Smooth muscle cell (in vitro differentiated cells): Measurements from ENCODE around the gene TMEM121. TPM values are rescaled to one million over a fixed set of nuclear protein-coding genes. Genes with fewer than 3 reads are reported as not detected.
"Not testable (repeated sequence)": the region's sequence is repeated elsewhere in the genome, so short reads cannot be mapped to it uniquely, and the experiment has no call there.

Experiments used
- DNase-seq: peaks from one replicate; lab custom pipeline; 2025; ENCODE audit not compliant: unreplicated experiment; lab: John Stamatoyannopoulos, UW
- H2AFZ ChIP-seq: fragments of 200-600 bp; sonication (generic); 2 replicates; pipeline ENCODE4 v1.6.0; 2016; ENCODE audit warnings: antibody characterized with exemption, low read depth, mild to moderate bottlenecking
- H3F3A ChIP-seq: fragments of 200-600 bp; sonication (generic); 2 replicates; pipeline ENCODE4 v1.6.0; 2017; ENCODE audit warnings: antibody characterized with exemption, low read depth
- H3K27ac ChIP-seq: fragments of 200-600 bp; sonication (generic); 2 replicates; pipeline ENCODE4 v1.5.1; 2016; ENCODE audit warnings: low read depth, mild to moderate bottlenecking
- H3K27me3 ChIP-seq: fragments of 200-600 bp; sonication (generic); 2 replicates; pipeline ENCODE4 v1.6.1; 2016; ENCODE audit warnings: low read depth, mild to moderate bottlenecking
- H3K36me3 ChIP-seq: fragments of 200-600 bp; sonication (generic); 2 replicates; pipeline ENCODE4 v1.5.1; 2016; ENCODE audit warnings: low read depth
- H3K4me1 ChIP-seq: fragments of 200-600 bp; sonication (generic); 2 replicates; pipeline ENCODE4 v1.5.1; 2016; ENCODE audit warnings: low read depth
- H3K4me2 ChIP-seq: fragments of 200-600 bp; sonication (generic); 2 replicates; pipeline ENCODE4 v1.6.0; 2016; ENCODE audit warnings: mild to moderate bottlenecking
- H3K4me3 ChIP-seq: fragments of 200-600 bp; sonication (generic); 2 replicates; pipeline ENCODE4 v1.5.1; 2016; ENCODE audit warnings: mild to moderate bottlenecking
- H3K79me2 ChIP-seq: fragments of 200-600 bp; sonication (generic); 2 replicates; pipeline ENCODE4 v1.6.0; 2016; ENCODE audit warnings: low read depth, mild to moderate bottlenecking
- H3K9ac ChIP-seq: fragments of 200-600 bp; sonication (generic); 2 replicates; pipeline ENCODE4 v1.6.0; 2016; ENCODE audit warnings: low read depth
- H3K9me3 ChIP-seq: fragments of 200-600 bp; sonication (generic); replicated peaks from 2 replicates; pipeline ENCODE4 v1.5.1; 2016; ENCODE audit warnings: low read depth
- H4K20me1 ChIP-seq: fragments of 200-600 bp; sonication (generic); 2 replicates; pipeline ENCODE4 v1.6.0; 2016; ENCODE audit warnings: low read depth
- WGBS: methylation state at CpG from one replicate; pipeline ENCODE4 v1.1.7; 2016; ENCODE audit warnings: low lambda C conversion rate; 5-methylcytosine and 5-hydroxymethylcytosine counted together
- polyA plus RNA-seq: library from polyadenylated mRNA; unstranded; fragments of >200 nt; fragmentation: Nextera tagmentation; extraction: Ambion mirVana; gene quantifications from 2 replicates; pipeline ENCODE4 v1.2.1, GENCODE V29; 2016
- total RNA-seq: library from RNA; depleted of rRNA; stranded (reverse); fragments of >200 nt; gene quantifications from 2 replicates; pipeline ENCODE4 v1.2.3, GENCODE V29; 2014
- TF ChIP-seq, protein P1 (sequence below): fragments of 200-600 bp; sonication (generic); IDR thresholded peaks from 2 replicates; pipeline ENCODE4 v1.5.1; 2017; ENCODE audit warnings: borderline replicate concordance, mild to moderate bottlenecking, antibody characterized with exemption; ENCODE audit not compliant: insufficient read depth, poor library complexity, severe bottlenecking

Gene TMEM121
- total and polyA plus RNA-seq, 2 experiments from 2014 or later: 2.6 to 12.1 TPM

DNA sequence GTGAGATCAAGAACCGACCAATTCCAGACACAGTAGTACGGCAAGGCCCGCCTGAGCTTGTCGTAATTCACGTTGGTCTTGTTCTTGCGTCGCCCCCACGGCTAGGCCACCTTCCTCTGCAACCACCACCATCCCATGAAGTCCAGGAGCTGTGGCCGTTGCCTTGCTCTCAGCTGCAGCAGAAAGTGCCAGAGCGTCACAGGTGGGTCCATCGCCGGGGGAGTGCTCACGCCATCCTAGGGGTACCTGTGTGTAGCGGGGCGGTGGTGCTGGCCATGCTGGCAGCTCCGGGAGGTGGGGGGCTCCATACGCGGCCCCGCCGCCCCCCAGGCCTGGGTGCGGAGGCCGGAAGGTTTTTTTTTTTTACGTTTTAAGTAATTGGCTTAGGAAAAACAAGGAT, 23.1 kb downstream of the TMEM121 start:
- Histone ChIP-seq H3K4me2 (no peak overlapping the region), H3K9ac (no peak overlapping the region)
- DNase-seq: no peak

GRCh38 chr14:105554022-105554421, 27.6 kb downstream of the TMEM121 start:
- no peaks in the 10 kb centered on the region for H3F3A ChIP-seq
- no peak overlapping the region for H2AFZ ChIP-seq
- H3K4me1 ChIP-seq: no peaks in the 10 kb centered on the region
- H3K27ac ChIP-seq: no peak overlapping the region
- no peak overlapping the region for H3K4me3 ChIP-seq
- no peak overlapping the region for H3K4me2 ChIP-seq
- no peaks in the 10 kb centered on the region for H3K79me2 ChIP-seq
- TF ChIP-seq, protein P1, sequence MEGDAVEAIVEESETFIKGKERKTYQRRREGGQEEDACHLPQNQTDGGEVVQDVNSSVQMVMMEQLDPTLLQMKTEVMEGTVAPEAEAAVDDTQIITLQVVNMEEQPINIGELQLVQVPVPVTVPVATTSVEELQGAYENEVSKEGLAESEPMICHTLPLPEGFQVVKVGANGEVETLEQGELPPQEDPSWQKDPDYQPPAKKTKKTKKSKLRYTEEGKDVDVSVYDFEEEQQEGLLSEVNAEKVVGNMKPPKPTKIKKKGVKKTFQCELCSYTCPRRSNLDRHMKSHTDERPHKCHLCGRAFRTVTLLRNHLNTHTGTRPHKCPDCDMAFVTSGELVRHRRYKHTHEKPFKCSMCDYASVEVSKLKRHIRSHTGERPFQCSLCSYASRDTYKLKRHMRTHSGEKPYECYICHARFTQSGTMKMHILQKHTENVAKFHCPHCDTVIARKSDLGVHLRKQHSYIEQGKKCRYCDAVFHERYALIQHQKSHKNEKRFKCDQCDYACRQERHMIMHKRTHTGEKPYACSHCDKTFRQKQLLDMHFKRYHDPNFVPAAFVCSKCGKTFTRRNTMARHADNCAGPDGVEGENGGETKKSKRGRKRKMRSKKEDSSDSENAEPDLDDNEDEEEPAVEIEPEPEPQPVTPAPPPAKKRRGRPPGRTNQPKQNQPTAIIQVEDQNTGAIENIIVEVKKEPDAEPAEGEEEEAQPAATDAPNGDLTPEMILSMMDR: no peak
- no peak for DNase-seq
- WGBS: 80% methylated on average over 6 of the region's 6 CpGs
- no peaks in the 10 kb centered on the region for H3K9me3 ChIP-seq
- H3K27me3 ChIP-seq: no peaks in the 10 kb centered on the region
- no peaks in the 10 kb centered on the region for H3K36me3 ChIP-seq
- no peak overlapping the region for H3K9ac ChIP-seq
- H4K20me1 ChIP-seq: no peaks in the 10 kb centered on the region

More for the DNA sequence above, 23.1 kb downstream of the TMEM121 start:
- WGBS: 89% methylated on average over 23 of the region's 23 CpGs
- H3K4me3 ChIP-seq: no peak overlapping the region
- TF ChIP-seq, protein P1: no peak
- H3K27ac ChIP-seq: no peak overlapping the region
- H3K4me1 ChIP-seq: no peaks in the 10 kb centered on the region
- no peaks in the 10 kb centered on the region for H3K27me3 ChIP-seq
- H2AFZ ChIP-seq: no peak overlapping the region
- H3K79me2 ChIP-seq: no peaks in the 10 kb centered on the region
- H3F3A ChIP-seq: no peaks in the 10 kb centered on the region
- H4K20me1 ChIP-seq: no peaks in the 10 kb centered on the region
- no peaks in the 10 kb centered on the region for H3K9me3 ChIP-seq
- H3K36me3 ChIP-seq: no peaks in the 10 kb centered on the region

- no peaks in the 10 kb centered on the region for H4K20me1 ChIP-seq
- 66% methylated on average over 5 of the region's 5 CpGs for WGBS
Observed at GRCh38 chr14:105554523-105554922, 28.1 kb downstream of the TMEM121 start.

GRCh38 chr14:105557671-105558070, 31.3 kb downstream of the TMEM121 start:
- not testable (repeated sequence) for H3K79me2 ChIP-seq, H2AFZ ChIP-seq, H3F3A ChIP-seq, DNase-seq, H3K36me3 ChIP-seq, H3K9ac ChIP-seq, H4K20me1 ChIP-seq, H3K4me1 ChIP-seq, H3K9me3 ChIP-seq, H3K27ac ChIP-seq, H3K27me3 ChIP-seq, H3K4me3 ChIP-seq, H3K4me2 ChIP-seq
- WGBS: 92% methylated on average over 19 of the region's 19 CpGs

More at GRCh38 chr14:105554523-105554922, 28.1 kb downstream of the TMEM121 start:
- H3K36me3 ChIP-seq: no peaks in the 10 kb centered on the region
- H3K4me3 ChIP-seq: no peak overlapping the region
- no peak overlapping the region for H3K27ac ChIP-seq
- no peak overlapping the region for H3K9ac ChIP-seq
- H2AFZ ChIP-seq: no peak overlapping the region
- H3K79me2 ChIP-seq: no peaks in the 10 kb centered on the region
- no peaks in the 10 kb centered on the region for H3K9me3 ChIP-seq
- no peak overlapping the region for H3K4me2 ChIP-seq
- H3K4me1 ChIP-seq: no peaks in the 10 kb centered on the region
- TF ChIP-seq, protein P1: no peak
- no peaks in the 10 kb centered on the region for H3K27me3 ChIP-seq
- H3F3A ChIP-seq: no peaks in the 10 kb centered on the region
- no peak for DNase-seq

- not testable (repeated sequence) for H2AFZ ChIP-seq, DNase-seq, H3K79me2 ChIP-seq, H3K9ac ChIP-seq, H3K9me3 ChIP-seq, H3K4me2 ChIP-seq, H3K27ac ChIP-seq, H3K36me3 ChIP-seq, H3K27me3 ChIP-seq, H3K4me1 ChIP-seq, H3F3A ChIP-seq, H4K20me1 ChIP-seq, H3K4me3 ChIP-seq
- WGBS: 94% methylated on average over 21 of the region's 28 CpGs
Observed at GRCh38 chr14:105558449-105559154, 32.2 kb downstream of the TMEM121 start.

DNA sequence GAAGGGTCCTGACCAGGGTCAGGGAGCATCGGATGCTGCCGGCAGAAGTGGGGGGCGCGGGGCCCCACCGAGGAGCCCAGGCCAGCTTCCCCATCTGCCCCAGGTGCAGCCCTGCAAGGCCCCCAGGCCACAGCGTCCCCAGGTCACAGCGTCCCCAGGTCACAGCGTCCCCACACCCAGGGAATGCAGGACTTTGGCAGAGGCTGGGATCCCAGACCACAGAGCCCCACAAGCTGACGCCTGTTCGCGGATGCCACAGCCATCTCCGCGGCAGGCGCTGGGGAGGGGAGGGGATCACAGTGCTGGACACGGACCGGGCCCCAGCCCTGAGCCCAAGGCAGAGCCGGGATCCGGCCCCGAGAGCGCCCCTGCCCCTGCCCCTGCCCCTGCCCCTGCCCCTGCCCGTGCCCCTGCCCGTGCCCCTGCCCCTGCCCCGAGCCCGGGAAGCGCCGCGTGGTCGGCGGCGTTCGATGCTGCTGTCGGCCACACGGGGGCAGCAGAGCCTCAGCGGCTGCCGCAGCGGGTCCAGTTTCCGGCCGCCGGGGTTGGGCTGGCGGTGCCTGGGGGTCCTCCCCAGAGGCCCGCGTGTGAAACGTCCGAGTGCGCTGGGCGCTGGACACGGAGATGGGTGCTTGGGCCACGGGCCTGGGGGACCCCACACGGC, 33.1 kb downstream of the TMEM121 start:
- H3K36me3 ChIP-seq, H3K4me3 ChIP-seq, DNase-seq, H3K9ac ChIP-seq, H3K27ac ChIP-seq, H3K9me3 ChIP-seq, H2AFZ ChIP-seq, H3K4me2 ChIP-seq, H3K79me2 ChIP-seq, H3K27me3 ChIP-seq, H4K20me1 ChIP-seq, H3F3A ChIP-seq, H3K4me1 ChIP-seq: not testable (repeated sequence)
- 86% methylated on average over 6 of the region's 49 CpGs for WGBS
